Neural cell (in vitro differentiated cells): ENCODE results near the gene SERPINA3. TPM values are rescaled to one million over a fixed set of nuclear protein-coding genes. Genes with fewer than 3 reads are reported as not detected.

ENCODE experiments used
- H2AFZ ChIP-seq: fragments of 200-600, 300-800 bp; sonication (generic), shearing (Covaris generic); 2 replicates; pipeline ENCODE4 v1.6.0; 2014; ENCODE audit warnings: low read depth, mild to moderate bottlenecking, antibody characterized with exemption, low read length, moderate library complexity
- H3F3A ChIP-seq: fragments of 200-600 bp; shearing (Covaris generic); 2 replicates; pipeline ENCODE4 v1.6.1; 2016; ENCODE audit warnings: mild to moderate bottlenecking, moderate library complexity, mixed read lengths, antibody characterized with exemption, low read length; ENCODE audit not compliant: insufficient read depth, poor library complexity, severe bottlenecking
- H3K27ac ChIP-seq: fragments of 200-600, 300-800 bp; sonication (generic), shearing (Covaris generic); 2 replicates; pipeline ENCODE4 v1.5.1; 2014; ENCODE audit warnings: mild to moderate bottlenecking, low read length, moderate library complexity
- H3K27me3 ChIP-seq: fragments of 300-800, 200-600 bp; sonication (generic), shearing (Covaris generic); 2 replicates; pipeline ENCODE4 v1.6.0; 2014; ENCODE audit warnings: mild to moderate bottlenecking, low read depth, low read length, moderate library complexity; ENCODE audit not compliant: insufficient read depth
- H3K36me3 ChIP-seq: fragments of 300-800, 200-600 bp; sonication (generic), shearing (Covaris generic); 2 replicates; pipeline ENCODE4 v1.5.1; 2014; ENCODE audit warnings: mild to moderate bottlenecking, antibody characterized with exemption, low read length, moderate library complexity; ENCODE audit not compliant: insufficient read depth
- H3K4me2 ChIP-seq: fragments of 300-800, 200-600 bp; sonication (generic), shearing (Covaris generic); 2 replicates; pipeline ENCODE4 v1.6.0; 2014; ENCODE audit warnings: mild to moderate bottlenecking, low read length
- H3K4me3 ChIP-seq: fragments of 300-800, 200-600 bp; sonication (generic), shearing (Covaris generic); 2 replicates; pipeline ENCODE4 v1.5.1; 2014; ENCODE audit warnings: mild to moderate bottlenecking, low read length, moderate library complexity
- H3K79me2 ChIP-seq: fragments of 200-600 bp; shearing (Covaris generic); replicated peaks from 2 replicates; pipeline ENCODE4 v1.6.0; 2014; ENCODE audit warnings: mild to moderate bottlenecking, low read length, moderate library complexity; ENCODE audit not compliant: insufficient read depth
- H3K9ac ChIP-seq: fragments of 300-800, 200-600 bp; sonication (generic), shearing (Covaris generic); 2 replicates; pipeline ENCODE4 v1.6.1; 2016; ENCODE audit warnings: mild to moderate bottlenecking, low read length, mixed read lengths
- H3K9me2 ChIP-seq: fragments of 200-600 bp; shearing (Covaris generic); 2 replicates; pipeline ENCODE4 v1.6.1; 2016; ENCODE audit warnings: mild to moderate bottlenecking, low read length, mixed read lengths; ENCODE audit not compliant: insufficient read depth
- H3K9me3 ChIP-seq: fragments of 200-600, 300-800 bp; sonication (generic), shearing (Covaris generic); 2 replicates; pipeline ENCODE4 v1.6.1; 2016; ENCODE audit warnings: mild to moderate bottlenecking, mixed run types, low read length, moderate library complexity, mixed read lengths
- H4K20me1 ChIP-seq: fragments of 200-600 bp; shearing (Covaris generic); 2 replicates; pipeline ENCODE4 v1.6.1; 2016; ENCODE audit warnings: mild to moderate bottlenecking, mixed run types; ENCODE audit not compliant: insufficient read depth
- EP300 ChIP-seq: fragments of 450-650 bp; conservative IDR thresholded peaks from 2 replicates; pipeline ENCODE4 v1.6.1; 2014; ENCODE audit warnings: antibody characterized with exemption, mild to moderate bottlenecking, moderate library complexity; ENCODE audit not compliant: poor library complexity, severe bottlenecking
- EZH2 ChIP-seq: fragments of 200-600, 300-800 bp; shearing (Covaris generic), sonication (generic); IDR thresholded peaks from 2 replicates; pipeline ENCODE4 v1.6.1; 2014; ENCODE audit warnings: antibody characterized with exemption, low read length, borderline replicate concordance, mild to moderate bottlenecking; ENCODE audit not compliant: insufficient read depth, poor library complexity, severe bottlenecking
- MXI1 ChIP-seq: fragments of 450-650 bp; conservative IDR thresholded peaks from 2 replicates; pipeline ENCODE4 v1.6.1; 2014; ENCODE audit warnings: antibody characterized with exemption, mild to moderate bottlenecking; ENCODE audit not compliant: poor library complexity, severe bottlenecking
- POLR2AphosphoS5 ChIP-seq: IDR thresholded peaks from 2 replicates; pipeline ENCODE4 v1.6.1; 2012
- RAD21 ChIP-seq: fragments of 450-650 bp; conservative IDR thresholded peaks from 2 replicates; pipeline ENCODE4 v1.6.1; 2014; ENCODE audit warnings: antibody characterized with exemption, mild to moderate bottlenecking, moderate library complexity
- SMC3 ChIP-seq: fragments of 450-650 bp; conservative IDR thresholded peaks from 2 replicates; pipeline ENCODE4 v1.6.1; 2014; ENCODE audit warnings: antibody characterized with exemption, mild to moderate bottlenecking, moderate library complexity; ENCODE audit not compliant: poor library complexity
- TAF1 ChIP-seq: IDR thresholded peaks from 2 replicates; pipeline ENCODE4 v1.6.1; 2012; ENCODE audit warnings: low read depth
- polyA plus RNA-seq: library from polyadenylated mRNA; depleted of rRNA; stranded (reverse); fragments of >200 nt; gene quantifications from 2 replicates; pipeline ENCODE4 v1.2.3, GENCODE V29; 2014
- TF ChIP-seq, protein P1 (sequence below): IDR thresholded peaks from 2 replicates; pipeline ENCODE4 v1.6.1; 2012; ENCODE audit warnings: borderline replicate concordance
- TF ChIP-seq, protein P2 (sequence below): fragments of 450-650 bp; IDR thresholded peaks from 2 replicates; pipeline ENCODE4 v1.5.1; 2014; ENCODE audit warnings: antibody characterized with exemption, mild to moderate bottlenecking, moderate library complexity; ENCODE audit not compliant: poor library complexity, severe bottlenecking

The SERPINA3 gene
- polyA plus RNA-seq, 1 donor from 2014 or later, result not detected

DNA sequence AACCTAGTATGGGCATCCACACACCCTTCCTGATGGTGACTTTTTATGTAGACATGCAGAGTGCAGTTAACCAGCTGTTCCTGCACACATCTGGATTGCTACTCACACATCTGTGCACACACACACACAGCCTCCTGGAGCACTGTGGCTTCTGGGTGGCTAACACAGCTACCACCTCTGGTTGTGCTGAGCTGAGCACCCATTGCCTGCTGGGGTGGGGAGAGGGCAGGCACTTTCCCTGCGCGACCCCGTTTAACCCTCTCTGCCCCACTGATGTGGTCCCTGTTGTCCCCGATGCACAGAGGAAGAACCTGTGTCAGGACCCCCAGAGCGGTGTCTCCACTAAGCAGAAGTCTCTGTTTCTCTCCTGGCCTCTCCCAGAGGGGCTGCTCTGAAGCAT, 14.4 kb upstream of the SERPINA3 start:
- no peaks in the 10 kb centered on the region for H4K20me1 ChIP-seq

DNA sequence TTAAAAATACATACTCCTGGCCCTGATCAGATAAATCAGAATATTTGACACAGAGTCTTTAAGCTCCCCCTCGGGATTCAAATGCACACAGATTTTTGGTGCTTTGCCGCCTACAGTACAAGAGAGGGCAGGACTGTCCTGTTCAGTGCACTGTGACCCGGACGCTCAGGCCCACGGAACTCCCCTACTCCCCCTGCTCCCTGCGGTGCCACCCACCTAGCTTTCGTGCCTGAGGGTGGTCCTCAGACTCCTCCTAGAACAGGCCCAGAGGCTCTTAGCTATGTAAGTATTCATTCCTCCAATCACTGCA, 13.7 kb upstream of the SERPINA3 start:
- H4K20me1 ChIP-seq, result no peaks in the 10 kb centered on the region
- H3K27me3 ChIP-seq, result no peaks in the 10 kb centered on the region
- no peaks in the 10 kb centered on the region for H3K36me3 ChIP-seq
- H3K4me2 ChIP-seq, result no peak overlapping the region
- no peaks in the 10 kb centered on the region for H3K9me3 ChIP-seq
- no peak overlapping the region for H3K4me3 ChIP-seq
- H3K27ac ChIP-seq, result no peak overlapping the region
- no peaks in the 10 kb centered on the region for H3K79me2 ChIP-seq
- H3F3A ChIP-seq, result no peaks in the 10 kb centered on the region
- no peaks in the 10 kb centered on the region for H3K9me2 ChIP-seq
- H2AFZ ChIP-seq, result no peak overlapping the region
- TF ChIP-seq, protein P1, sequence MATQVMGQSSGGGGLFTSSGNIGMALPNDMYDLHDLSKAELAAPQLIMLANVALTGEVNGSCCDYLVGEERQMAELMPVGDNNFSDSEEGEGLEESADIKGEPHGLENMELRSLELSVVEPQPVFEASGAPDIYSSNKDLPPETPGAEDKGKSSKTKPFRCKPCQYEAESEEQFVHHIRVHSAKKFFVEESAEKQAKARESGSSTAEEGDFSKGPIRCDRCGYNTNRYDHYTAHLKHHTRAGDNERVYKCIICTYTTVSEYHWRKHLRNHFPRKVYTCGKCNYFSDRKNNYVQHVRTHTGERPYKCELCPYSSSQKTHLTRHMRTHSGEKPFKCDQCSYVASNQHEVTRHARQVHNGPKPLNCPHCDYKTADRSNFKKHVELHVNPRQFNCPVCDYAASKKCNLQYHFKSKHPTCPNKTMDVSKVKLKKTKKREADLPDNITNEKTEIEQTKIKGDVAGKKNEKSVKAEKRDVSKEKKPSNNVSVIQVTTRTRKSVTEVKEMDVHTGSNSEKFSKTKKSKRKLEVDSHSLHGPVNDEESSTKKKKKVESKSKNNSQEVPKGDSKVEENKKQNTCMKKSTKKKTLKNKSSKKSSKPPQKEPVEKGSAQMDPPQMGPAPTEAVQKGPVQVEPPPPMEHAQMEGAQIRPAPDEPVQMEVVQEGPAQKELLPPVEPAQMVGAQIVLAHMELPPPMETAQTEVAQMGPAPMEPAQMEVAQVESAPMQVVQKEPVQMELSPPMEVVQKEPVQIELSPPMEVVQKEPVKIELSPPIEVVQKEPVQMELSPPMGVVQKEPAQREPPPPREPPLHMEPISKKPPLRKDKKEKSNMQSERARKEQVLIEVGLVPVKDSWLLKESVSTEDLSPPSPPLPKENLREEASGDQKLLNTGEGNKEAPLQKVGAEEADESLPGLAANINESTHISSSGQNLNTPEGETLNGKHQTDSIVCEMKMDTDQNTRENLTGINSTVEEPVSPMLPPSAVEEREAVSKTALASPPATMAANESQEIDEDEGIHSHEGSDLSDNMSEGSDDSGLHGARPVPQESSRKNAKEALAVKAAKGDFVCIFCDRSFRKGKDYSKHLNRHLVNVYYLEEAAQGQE, result no peak
- TF ChIP-seq EP300 (no peak), MXI1 (no peak), EZH2 (no peak), POLR2AphosphoS5 (no peak), RAD21 (no peak), TAF1 (no peak), SMC3 (no peak)
- TF ChIP-seq, protein P2, sequence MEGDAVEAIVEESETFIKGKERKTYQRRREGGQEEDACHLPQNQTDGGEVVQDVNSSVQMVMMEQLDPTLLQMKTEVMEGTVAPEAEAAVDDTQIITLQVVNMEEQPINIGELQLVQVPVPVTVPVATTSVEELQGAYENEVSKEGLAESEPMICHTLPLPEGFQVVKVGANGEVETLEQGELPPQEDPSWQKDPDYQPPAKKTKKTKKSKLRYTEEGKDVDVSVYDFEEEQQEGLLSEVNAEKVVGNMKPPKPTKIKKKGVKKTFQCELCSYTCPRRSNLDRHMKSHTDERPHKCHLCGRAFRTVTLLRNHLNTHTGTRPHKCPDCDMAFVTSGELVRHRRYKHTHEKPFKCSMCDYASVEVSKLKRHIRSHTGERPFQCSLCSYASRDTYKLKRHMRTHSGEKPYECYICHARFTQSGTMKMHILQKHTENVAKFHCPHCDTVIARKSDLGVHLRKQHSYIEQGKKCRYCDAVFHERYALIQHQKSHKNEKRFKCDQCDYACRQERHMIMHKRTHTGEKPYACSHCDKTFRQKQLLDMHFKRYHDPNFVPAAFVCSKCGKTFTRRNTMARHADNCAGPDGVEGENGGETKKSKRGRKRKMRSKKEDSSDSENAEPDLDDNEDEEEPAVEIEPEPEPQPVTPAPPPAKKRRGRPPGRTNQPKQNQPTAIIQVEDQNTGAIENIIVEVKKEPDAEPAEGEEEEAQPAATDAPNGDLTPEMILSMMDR, result no peak
- H3K9ac ChIP-seq, result no peak overlapping the region

More for the DNA sequence above, 14.4 kb upstream of the SERPINA3 start:
- H3K27me3 ChIP-seq, result no peaks in the 10 kb centered on the region
- TF ChIP-seq, protein P1, result no peak
- TF ChIP-seq MXI1, result no peak
- no peak for TF ChIP-seq SMC3
- no peak for TF ChIP-seq RAD21
- TF ChIP-seq EP300, result no peak
- no peak for TF ChIP-seq POLR2AphosphoS5
- TF ChIP-seq EZH2, result no peak
- TF ChIP-seq TAF1, result no peak
- TF ChIP-seq, protein P2, result no peak
- no peak overlapping the region for H3K4me3 ChIP-seq
- no peaks in the 10 kb centered on the region for H3K79me2 ChIP-seq
- no peak overlapping the region for H3K27ac ChIP-seq
- H3K9me3 ChIP-seq, result no peaks in the 10 kb centered on the region
- no peak overlapping the region for H2AFZ ChIP-seq
- no peak overlapping the region for H3K4me2 ChIP-seq
- no peaks in the 10 kb centered on the region for H3K9me2 ChIP-seq
- no peak overlapping the region for H3K9ac ChIP-seq
- no peaks in the 10 kb centered on the region for H3F3A ChIP-seq
- no peaks in the 10 kb centered on the region for H3K36me3 ChIP-seq
